GM21529 (cell line): ENCODE measurements around the gene POU2AF1.

Experiments
- ATAC-seq: cut with Tn5 transposase; IDR thresholded peaks from one replicate; pipeline ENCODE4 v1.9.1; 2021; ENCODE audit not compliant: unreplicated experiment

The POU2AF1 gene

DNA sequence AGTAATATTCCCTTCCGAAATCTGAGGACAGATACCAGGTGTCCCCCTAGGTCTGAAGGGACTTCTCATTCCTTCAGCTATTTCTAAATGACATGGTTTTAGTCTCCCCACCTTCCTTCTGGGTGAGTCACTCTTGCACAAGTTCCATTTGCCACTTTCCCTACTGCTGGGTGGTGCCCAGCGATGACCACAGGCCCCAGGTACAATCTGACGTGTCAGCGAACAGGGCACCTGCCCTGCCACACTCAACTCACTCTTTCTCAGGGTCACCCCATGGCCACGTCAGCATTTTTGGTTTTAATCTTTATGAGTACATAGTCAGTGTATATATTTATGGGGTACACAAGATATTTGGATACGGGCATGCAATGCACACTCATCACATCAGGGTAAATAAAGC, 17.2 kb downstream of the POU2AF1 start:
- no peak for ATAC-seq

DNA sequence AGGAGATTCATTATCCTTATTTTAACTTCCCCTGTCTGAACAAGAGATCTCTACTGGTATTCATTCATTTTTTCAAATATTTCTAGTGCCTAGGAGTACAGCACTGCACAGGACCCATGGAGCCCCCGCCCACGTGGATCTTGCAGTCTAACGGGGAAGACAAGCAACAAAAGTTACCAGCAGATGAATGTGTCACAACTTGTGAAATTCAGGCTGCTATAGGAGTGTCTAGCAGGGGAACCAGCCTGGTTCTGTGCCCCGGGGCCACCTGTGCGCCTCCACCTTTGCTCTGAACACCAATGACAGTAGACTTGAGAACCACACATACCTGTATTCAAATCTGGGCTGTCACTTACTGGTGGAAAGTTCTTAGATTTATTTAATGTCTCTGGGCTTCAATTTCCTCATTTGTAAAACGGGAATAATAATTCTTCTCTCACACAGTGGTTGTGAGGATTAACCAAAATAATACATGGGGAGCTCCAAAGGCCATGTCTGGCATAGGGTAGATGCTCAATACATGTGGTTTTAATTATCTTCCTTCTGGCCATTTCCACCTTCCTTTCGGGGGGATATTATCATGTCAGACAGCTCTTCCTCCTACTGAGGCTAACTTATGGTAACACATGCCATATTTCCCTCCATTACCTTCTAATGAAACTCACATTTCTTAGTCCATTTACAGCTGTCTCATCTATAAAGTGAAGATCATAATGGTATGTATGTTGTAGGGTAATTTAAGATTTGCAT, 17.8 kb downstream of the POU2AF1 start:
- no peak for ATAC-seq

DNA sequence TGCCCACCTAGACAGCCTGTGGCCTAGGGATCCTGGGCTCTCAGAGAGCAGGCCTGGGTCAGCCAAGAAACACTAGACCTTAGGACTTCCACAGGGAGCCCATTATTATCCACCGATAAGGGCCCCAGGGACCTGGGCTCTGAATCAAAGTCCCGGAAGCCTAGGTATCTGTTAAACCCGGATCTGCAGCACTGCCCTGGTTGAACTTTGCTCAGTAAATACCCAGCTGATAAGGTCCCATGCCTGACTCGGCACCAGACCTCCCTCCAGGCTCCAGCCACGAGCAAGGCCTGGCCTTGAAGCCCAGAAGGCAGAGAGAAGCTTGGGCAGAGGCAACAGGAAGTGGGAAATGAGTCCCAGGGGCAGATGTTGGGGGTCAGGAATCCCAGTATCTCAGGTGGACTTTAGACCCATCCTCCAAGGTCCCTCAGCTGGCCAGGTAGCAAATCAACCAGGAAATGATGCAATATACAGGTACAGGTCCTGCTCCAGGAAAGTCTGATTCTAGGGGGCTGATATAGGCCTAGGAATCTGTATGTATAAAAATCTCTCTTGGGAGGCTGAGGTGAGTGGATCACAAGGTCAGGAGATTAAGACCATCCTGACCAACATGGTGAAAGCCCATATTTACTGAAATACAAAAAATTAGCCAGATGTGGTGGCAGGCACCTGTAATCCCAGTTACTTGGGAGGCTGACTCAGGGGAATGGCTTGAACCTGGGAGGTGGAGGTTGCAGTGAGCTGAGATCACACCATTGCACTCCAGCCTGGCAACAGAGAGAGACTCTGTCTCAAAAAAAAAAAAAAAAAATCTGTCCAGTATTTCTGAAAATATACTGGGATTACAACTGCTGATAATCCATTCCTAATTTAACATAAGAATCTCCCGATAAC, 18.7 kb downstream of the POU2AF1 start:
- no peak for ATAC-seq

DNA sequence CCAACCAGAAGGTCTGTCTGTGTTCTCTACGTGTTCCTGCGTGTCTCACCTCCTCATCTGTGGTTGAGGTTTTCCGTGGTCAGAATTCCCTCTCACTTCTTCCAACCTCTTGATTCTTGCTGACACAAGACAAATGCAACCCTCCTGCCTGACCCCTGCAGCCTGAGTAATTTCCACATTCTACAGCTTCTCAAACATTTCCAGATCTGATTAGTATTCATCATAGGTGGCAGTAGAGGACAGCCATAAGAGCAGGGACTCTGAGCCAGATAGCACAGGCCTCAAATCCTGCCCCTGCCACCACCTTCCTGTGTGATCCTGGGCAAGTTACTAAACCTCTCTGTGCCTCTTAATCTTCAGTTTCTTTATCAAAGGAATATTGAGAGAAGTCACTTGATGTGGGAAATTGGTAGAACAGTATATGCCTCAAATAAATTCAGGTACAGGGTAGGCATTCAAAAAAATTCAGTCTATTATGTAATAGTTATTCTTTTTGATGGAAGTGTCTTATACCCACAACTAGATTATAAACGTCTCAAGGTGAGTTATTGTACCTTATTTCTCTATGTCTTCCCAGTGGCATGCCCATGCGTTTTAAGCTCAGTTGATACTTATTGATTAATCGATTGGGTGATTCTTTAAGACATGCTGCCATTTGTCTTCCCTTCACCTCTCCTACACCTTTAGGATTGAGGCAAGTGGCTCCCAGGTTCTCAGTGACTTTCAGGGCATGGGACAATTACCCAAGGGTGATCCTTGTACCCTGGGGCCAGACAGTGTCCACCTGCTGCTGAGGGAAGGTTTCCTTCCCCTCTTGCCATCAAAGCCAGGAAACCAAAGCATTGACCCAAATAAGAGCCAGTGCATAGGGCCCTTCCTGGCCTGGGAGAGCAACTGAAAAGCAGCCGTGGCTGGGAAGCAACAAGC, 19.6 kb downstream of the POU2AF1 start:
- no peak for ATAC-seq

DNA sequence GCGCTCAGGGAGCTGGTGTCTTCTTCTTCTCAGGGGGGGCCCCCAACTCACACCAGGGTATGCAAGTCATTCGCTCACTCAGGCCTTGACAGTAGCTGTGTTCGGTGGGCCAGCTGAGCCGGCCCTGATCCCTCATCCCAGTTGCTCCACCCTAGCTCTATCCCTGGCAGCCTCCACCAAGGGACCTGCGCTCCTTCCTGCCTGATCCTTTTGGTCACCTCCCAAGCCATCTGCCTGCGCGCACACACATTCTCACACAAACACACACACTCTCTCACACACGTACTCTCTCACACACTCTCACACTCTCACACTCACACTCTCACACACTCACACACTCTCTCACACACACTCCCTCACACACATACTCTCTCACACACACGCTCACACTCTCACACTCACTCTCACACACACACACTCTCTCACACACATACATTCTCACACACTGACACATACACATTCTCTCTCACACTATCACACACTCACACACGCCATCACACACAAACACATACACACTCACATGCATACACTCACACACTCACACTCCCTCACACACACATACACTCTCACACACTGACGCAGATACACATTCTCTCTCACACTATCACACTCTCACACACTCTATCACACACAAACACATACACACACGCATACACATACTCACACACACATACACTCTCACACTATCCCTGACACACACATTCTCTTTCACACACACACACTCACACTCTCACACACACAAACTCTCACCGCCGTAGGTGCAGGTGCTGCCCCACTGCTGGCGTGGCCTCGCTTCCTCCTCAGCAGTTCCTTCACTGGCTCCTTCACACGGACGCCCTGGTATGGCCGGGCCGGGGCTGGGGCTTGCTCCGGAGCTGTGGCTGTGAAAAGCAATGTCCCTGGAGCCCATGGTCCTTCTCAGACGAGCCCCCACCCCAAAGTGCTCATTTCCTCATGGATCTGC, 20.8 kb downstream of the POU2AF1 start:
- no peak for ATAC-seq

DNA sequence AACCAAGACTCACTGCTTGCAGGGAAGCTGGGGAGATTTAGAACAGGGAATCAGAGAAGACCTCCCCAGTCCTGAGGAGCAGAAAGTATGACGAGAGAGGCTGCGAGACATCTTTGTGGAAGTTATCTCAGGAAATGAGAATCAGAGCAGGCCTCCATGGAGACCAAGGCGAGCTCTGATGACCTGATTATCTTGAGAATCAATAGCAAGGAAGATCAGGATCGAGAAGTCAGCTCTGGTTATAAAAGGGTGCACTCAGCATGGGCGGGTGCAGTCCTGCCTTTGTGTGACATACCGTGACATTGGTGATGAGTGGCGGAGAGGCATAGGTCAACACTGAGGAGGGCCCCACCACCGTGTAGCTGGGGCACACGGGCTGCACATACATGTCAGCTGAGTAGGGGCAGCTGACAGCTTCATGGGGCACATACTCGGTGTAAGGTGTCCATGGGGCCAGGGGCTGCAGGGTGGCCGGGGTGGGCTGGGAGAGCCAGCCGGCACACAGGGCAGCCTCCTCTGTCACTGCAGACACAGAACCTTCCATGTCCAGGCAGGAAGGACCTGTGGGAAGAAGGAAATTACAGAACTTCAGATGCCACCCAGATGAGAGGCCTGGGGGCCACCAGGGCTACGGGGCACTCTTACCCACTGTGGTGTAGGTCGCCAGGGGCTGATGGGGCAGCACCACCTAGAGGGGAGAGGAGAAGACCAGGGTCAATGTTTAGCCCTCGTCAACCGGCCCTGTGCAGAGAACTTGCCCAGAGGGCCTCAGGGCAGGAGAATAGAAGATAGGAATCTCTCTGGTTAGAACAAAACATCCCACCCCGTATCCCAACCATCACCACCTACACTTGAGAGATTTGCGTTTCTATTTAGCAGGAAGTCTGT, 21.7 kb downstream of the POU2AF1 start:
- no peak for ATAC-seq

DNA sequence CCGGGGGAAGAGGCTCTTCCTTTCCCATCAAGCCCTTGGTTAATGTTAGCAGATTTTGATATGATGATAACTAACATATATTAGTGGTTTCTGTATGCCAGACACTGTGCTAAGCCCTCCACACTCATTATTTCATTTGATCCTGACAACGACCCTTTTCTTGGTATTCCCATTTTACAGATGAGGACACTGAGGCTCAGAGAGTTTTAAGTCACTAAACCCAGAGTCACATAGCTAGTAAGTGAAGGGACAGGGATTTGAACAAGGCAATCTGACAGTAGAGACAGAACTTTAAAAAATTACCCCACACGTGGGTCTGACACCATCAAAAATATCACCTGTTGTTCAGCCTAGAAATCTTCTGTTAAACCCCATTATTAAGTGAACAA, 22.4 kb downstream of the POU2AF1 start:
- ATAC-seq, result no peak

DNA sequence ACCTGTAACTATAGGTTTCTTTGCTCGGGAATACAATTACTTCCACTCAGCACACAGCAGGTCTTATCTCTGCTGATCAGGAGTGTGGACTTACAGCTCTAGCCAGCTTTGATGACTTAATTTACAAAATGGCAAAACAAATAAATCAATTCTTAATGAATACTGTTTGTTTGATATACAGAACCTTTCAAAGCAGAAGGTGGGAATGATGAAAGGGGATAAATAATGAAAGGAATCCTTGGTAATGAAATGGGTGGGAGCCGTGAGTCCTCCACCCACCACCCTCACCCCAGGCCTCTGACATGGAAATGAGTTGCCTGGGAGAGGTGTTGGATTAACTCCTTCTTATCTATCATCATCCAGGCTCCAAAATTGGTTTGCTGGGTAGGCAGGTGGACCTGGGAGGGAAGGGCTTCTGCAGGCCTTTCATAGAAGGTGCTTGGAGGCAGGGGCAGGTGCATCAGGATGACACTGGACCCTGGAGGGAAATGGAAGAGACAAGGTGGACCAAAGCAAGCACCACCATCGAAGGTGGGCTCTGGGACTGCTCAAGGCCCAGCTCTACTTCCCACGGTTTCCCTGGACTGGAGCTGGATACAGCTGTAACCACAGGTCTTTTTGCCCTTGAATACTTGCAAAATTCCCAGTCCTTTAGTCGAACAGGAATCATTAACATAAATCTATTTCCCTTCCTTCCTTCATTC, 23.0 kb downstream of the POU2AF1 start:
- ATAC-seq, result no peak

DNA sequence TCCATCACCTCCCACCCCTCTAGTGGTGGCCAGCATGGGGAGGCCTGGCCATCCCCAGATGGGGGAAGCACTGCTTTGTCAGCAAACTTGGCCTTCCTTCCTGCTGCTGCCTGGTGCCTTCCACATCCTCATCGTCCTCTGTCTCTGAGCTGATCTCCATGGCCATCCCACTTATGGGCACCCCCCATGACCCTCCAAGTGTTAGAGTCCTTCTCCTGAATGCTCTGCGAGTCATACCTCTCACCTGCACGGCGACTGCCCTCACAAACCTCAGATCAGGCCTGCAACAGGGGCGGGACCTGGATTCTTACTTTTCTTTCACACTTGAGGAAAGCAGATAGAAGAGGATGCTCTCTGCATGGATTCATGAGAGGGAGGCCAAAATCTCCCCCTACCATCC, 24.0 kb downstream of the POU2AF1 start:
- no peak for ATAC-seq

DNA sequence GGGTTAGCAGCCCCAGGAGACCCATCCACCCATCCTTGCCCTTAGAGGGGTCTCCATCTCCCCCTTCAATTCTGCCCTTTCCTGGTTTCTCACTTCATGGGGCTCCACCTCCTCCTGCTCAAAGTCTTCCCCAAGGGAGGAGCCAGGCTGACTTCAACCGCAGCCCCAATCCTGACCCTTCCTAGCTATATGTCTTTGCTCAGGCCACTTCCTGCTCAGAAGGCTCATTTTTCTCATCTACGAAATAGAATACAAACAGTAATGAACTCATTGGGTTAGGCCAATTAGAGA, 24.5 kb downstream of the POU2AF1 start:
- ATAC-seq, result no peak

DNA sequence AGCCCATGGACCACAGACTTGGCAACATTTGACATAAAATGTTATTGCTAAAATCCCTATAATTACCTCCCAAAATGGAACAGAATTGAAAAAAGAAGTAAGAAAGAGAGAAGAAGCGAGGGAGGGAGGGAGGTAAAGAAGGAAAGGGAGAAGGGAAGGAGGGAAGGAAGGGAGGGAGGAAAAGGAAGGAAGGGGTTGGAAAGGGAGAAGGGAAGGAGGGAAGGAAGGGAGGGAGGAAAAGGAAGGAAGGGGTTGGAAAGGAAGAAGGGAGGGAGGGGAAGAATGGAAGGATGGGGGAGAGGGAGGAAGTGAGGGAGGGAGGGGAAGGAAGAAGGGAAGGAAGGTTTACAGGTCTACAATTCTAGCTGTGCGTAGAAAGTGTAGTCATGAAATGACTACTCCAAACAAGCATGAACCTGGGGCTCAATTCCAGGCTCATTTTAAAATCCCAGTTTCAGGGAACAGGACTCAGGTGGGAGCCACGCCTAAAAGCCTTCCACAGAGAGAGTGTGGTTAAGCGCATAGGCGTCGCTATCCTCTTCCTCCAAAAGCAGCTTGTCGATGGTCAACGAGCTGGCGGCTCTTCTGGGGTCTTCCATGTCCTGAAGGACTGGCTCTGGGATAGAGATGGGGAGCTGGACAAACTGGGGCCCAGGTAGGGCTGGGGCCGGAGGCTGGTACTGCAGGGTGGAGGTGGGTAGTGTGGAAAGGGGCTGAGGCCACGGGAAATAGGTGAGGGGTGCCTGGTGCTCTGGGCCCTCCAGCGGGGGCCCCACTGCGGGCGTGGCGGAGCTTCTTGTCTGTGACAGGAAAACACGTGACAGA, 25.1 kb downstream of the POU2AF1 start:
- no peak for ATAC-seq

DNA sequence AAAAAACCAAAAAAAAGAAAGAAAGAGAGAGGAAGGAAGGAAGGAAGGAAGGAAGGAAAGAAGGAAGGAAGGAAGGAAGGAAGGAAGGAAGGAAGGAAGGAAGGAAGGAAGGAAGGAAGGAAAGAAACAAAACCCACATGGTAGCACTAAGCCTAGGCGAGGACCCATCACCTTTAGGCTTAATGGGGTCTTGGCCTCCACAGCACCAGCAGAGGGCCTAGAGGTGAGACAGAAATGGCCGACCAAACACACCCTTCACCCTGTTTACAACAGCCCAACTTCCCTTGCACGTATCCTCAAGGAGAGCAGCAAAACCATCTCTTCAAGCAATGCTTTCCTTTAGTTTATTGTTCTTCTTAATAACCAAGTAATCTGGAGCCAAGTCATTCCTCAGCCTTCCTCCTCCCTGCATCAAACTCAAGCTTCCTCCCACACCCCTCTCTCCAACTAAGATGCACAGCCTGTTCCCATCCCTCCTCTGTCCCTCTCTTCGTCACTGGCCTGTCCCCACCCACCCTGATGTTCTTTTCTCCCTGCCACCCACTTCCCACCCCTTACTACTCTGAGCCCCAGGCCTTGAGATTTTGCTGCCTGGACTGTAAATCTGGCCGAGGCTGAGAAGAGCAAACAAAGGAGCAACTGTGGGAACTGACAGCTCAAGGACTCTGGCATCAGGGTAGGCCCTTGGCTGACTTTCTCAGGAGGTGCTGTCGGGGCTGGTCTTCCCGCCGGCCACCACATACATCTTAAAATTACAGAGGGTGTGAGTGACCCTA, 26.0 kb downstream of the POU2AF1 start:
- ATAC-seq, result no peak

DNA sequence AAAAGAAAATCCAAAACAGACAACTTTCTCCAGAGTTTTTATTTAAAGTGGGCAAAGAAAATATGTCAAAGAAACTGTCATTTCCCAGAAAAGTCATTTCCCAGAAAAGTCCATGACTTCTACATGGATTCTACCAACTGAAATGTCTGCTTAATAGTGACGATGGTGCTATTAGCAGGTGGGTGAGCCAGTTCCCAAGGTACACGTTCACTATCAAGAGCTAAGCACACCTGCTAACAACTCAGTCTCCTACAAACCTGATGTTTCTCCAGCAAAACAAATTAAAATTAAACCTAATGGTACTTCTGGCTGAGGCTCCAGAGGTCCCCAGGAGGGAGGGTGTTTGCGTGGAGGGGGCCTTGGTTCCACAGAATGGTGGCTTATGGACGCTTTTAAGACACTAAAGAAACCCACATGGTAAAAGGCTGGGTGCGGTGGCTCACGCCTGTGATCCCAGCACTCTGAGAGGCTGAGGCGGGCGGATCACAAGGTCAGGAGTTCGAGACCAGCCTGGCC, 26.8 kb downstream of the POU2AF1 start:
- ATAC-seq, result no peak

DNA sequence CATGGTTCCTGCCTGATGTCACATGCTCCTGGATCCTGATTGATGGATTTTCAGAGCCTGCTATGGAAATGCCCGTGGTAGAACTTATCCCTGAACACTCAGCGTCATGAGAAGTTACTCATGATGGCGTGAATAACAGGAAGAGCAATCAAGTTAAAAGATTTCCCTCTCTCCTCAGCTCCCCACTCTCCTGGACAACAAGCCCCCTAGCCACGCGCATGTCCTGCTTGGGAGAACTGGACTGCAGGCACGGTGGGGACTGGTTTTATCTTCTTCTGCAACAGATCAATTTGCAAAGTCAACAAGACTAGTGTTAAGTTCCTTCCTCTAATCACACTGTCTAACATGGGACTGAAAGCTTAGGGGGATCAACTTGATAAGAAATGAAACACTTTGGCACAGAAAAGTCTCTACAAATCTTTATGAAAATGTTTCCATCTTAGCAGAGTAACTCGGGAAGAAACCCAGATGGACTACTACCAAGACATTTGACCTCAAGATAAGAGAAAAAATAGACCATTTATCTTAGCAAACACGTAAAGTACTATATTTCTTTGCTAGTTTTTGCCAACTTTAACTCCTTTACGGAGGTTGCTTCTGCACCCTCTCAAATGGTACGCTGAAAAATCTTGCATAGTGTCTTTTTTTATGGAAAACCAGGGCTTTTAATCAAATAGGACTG, 27.6 kb downstream of the POU2AF1 start:
- ATAC-seq, result no peak

DNA sequence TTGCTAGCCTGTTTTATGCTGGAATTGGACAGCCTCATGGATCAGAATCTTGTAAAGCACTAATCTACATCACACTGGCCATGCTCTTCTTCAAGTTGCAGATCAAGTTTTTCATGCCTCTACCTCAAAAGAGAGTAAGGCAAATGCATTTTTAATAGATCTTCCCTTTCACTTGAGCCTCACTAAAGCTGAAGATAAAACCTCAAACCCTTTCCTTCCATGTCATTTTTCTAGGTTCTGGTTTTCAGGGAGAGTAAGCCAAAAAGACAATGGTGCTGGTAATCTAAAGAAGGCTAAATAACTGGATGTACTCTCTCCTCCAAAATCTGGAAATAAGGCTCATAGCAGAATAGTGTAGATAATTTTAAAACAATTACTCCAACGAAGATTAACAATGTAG, 28.3 kb downstream of the POU2AF1 start:
- ATAC-seq, result no peak

DNA sequence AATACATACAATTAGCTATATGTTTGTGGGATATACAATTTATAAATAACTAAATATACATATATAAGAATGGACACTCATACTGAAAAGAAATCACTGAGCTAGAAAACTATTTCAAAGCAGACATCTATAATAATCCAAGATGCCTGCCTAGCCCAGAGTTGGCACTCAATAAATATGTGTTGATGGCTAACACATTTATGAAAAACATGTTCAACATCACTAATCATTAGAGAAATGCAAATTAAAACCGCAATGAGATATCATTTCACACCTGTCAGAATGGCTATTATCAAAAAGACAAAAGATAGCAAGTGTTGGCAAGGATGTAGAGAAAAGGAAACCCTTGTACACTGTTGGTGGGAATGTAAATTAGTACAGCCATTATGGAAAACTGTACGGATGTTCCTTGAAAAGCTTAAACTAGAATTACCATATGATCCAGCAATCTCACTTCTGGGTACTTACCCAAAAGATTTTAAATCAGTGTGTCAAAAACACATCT, 29.8 kb downstream of the POU2AF1 start:
- no peak for ATAC-seq
